CD14-positive monocyte (primary cell): ENCODE data around the gene FBXL22. TPM values are rescaled to one million over a fixed set of nuclear protein-coding genes. Genes with fewer than 3 reads are reported as not detected.

Experiments
- DNase-seq, 3 donors: peaks; one replicate each; pipeline ENCODE4 v3.0.0-alpha.2; 2011 to 2022
- H2AFZ ChIP-seq: 2 replicates; pipeline ENCODE4 v1.6.0; 2012; ENCODE audit warnings: mild to moderate bottlenecking, low read depth, low read length, inconsistent platforms; ENCODE audit not compliant: insufficient read depth, poor library complexity, severe bottlenecking
- H3K27ac ChIP-seq, 2 donors: 1 replicate in 1 of 2; 2 replicates in 1 of 2; pipeline ENCODE4 v1.5.1; 2012 to 2013; ENCODE audit warnings: low read length in 2 of 2, control low read depth in 1 of 2, inconsistent platforms in 1 of 2, low read depth in 1 of 2, mild to moderate bottlenecking in 1 of 2
- H3K27me3 ChIP-seq, 2 donors: one replicate each; pipeline versions ENCODE4 v1.6.0 to v1.6.1; 2011 to 2013; ENCODE audit warnings: low read length in 2 of 2; ENCODE audit not compliant: control insufficient read depth in 2 of 2, insufficient read depth in 2 of 2
- H3K36me3 ChIP-seq, 2 donors: replicated peaks in 1 of 2; 1 replicate in 1 of 2; 2 replicates in 1 of 2; pipeline versions ENCODE4 v1.5.1 to v1.6.1; 2012 to 2013; ENCODE audit warnings: low read length in 2 of 2, control low read depth in 1 of 2, inconsistent platforms in 1 of 2, mild to moderate bottlenecking in 1 of 2; ENCODE audit not compliant: insufficient read depth in 2 of 2, control insufficient read depth in 1 of 2
- H3K4me1 ChIP-seq, 2 donors: 1 replicate in 1 of 2; 2 replicates in 1 of 2; pipeline versions ENCODE4 v1.5.1 to v1.6.1; 2012 to 2013; ENCODE audit warnings: low read length in 2 of 2, control low read depth in 1 of 2, inconsistent platforms in 1 of 2, mild to moderate bottlenecking in 1 of 2, moderate library complexity in 1 of 2; ENCODE audit not compliant: insufficient read depth in 2 of 2, control insufficient read depth in 1 of 2
- H3K4me2 ChIP-seq: replicated peaks from 2 replicates; pipeline ENCODE3; 2012; ENCODE audit warnings: low read length, moderate library complexity, mild to moderate bottlenecking; ENCODE audit not compliant: poor library complexity, severe bottlenecking; ENCODE audit errors: extremely low read depth
- H3K4me3 ChIP-seq, 3 experiments: fragments of 200-600 bp in 1 of 3; sonication (generic) in 1 of 3; replicated peaks in 1 of 3; 1 replicate in 2 of 3; 2 replicates in 1 of 3; pipeline ENCODE4 v1.5.1; 2011 to 2013; ENCODE audit warnings: low read length in 3 of 3, mild to moderate bottlenecking in 3 of 3, control low read depth in 2 of 3, low read depth in 2 of 3, inconsistent platforms in 1 of 3, moderate library complexity in 1 of 3
- H3K79me2 ChIP-seq: 2 replicates; pipeline ENCODE4 v1.6.0; 2012; ENCODE audit warnings: mild to moderate bottlenecking, control low read depth, inconsistent platforms, low read length, moderate library complexity; ENCODE audit not compliant: insufficient read depth
- H3K9ac ChIP-seq: 2 replicates; pipeline ENCODE4 v1.6.0; 2017; ENCODE audit warnings: low read length, mild to moderate bottlenecking; ENCODE audit not compliant: insufficient read depth, poor library complexity, severe bottlenecking
- H3K9me3 ChIP-seq, 2 donors: replicated peaks in 1 of 2; 1 replicate in 1 of 2; 2 replicates in 1 of 2; pipeline versions ENCODE4 v1.5.1 to v1.6.1; 2012 to 2013; ENCODE audit warnings: low read length in 2 of 2, control low read depth in 1 of 2; ENCODE audit not compliant: control insufficient read depth in 1 of 2, insufficient read depth in 1 of 2
- H4K20me1 ChIP-seq: 2 replicates; pipeline ENCODE4 v1.6.0; 2012; ENCODE audit warnings: mild to moderate bottlenecking, low read length, control low read depth, moderate library complexity; ENCODE audit not compliant: insufficient read depth
- H3K27ac Mint-ChIP-seq, 7 donors: one replicate each; pipeline ENCODE4 v1.8.0; 2020; ENCODE audit warnings: mild to moderate bottlenecking in 7 of 7, mixed read lengths in 7 of 7, moderate library complexity in 6 of 7, inconsistent platforms in 2 of 7
- H3K27me3 Mint-ChIP-seq, 3 donors: one replicate each; pipeline ENCODE4 v1.8.0; 2021 to 2022; ENCODE audit warnings: low read depth in 3 of 3, mild to moderate bottlenecking in 3 of 3, mixed read lengths in 3 of 3, moderate library complexity in 3 of 3, inconsistent platforms in 1 of 3
- H3K36me3 Mint-ChIP-seq, 2 donors: one replicate each; pipeline ENCODE4 v1.8.0; 2020; ENCODE audit warnings: mixed read lengths in 2 of 2, inconsistent platforms in 1 of 2, mild to moderate bottlenecking in 1 of 2
- H3K4me1 Mint-ChIP-seq: one replicate; pipeline ENCODE4 v1.8.0; 2020; ENCODE audit warnings: mild to moderate bottlenecking, mixed read lengths
- H3K4me3 Mint-ChIP-seq, 2 donors: one replicate each; pipeline ENCODE4 v1.8.0; 2020; ENCODE audit warnings: mild to moderate bottlenecking in 2 of 2, mixed read lengths in 2 of 2, moderate library complexity in 1 of 2
- H3K9me3 Mint-ChIP-seq, 7 donors: one replicate each; pipeline ENCODE4 v1.8.0; 2020 to 2022; ENCODE audit warnings: mixed read lengths in 7 of 7, mild to moderate bottlenecking in 6 of 7, moderate library complexity in 6 of 7, inconsistent platforms in 2 of 7
- WGBS: methylation state at CpG from one replicate; pipeline ENCODE4 v1.1.5; 2013; ENCODE audit warnings: missing lambda C conversion rate; ENCODE audit not compliant: insufficient coverage; 5-methylcytosine and 5-hydroxymethylcytosine counted together
- intact Hi-C, 2 donors: fragments of 100-400 bp; cut with micrococcal nuclease; formaldehyde crosslinking; loops; one replicate each; pipeline versions ENCODE4 v1.15.0 to v1.15.1; 2023
- polyA plus RNA-seq, 3 donors: library from polyadenylated mRNA; depleted of rRNA in 1 of 3; unstranded in 2 of 3; stranded (reverse) in 1 of 3; fragments of 300-500 nt in 2 of 3; fragments of >200 nt in 1 of 3; fragmentation: Illumina TruSeq in 2 of 3; gene quantifications; 1 replicate in 2 of 3; 2 replicates in 1 of 3; pipeline ENCODE4 v1.2.3, GENCODE V29; 2012 to 2021
- TF ChIP-seq, protein P1 (sequence below): fragments of 200-600 bp; IDR thresholded peaks from one replicate; pipeline ENCODE4 v1.8.0; 2022; ENCODE audit warnings: antibody characterized with exemption, mild to moderate bottlenecking

FBXL22 gene
- polyA plus RNA-seq, 3 donors, result 0.04 TPM; not detected in 2

DNA sequence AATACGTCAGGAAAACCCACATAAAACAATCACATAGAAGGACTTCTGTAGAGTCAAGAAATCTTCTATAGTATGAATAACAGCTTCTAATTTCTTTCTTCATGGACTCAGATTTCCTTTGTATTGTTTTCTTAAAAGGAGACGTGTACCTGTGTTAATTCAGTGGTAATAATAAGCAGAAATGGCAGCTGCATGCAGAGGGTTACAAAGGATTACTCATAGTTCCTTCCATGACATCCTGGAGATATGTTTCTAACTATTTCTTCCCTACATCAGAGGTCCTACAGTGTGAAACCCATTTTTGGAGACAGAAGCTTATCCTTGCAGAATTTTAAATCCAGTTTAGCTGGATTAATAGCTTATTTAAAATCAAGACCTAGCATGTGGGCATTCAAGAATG is 36.1 kb downstream of the FBXL22 start:
- peaks cover 89 to 99% of the 10 kb centered on the region in 2 donors for H3K36me3 ChIP-seq
- Mint-ChIP-seq H3K4me1 (no peaks in the 10 kb centered on the region), H3K4me3 (no peak overlapping the region), H3K27ac (no peak overlapping the region), H3K36me3 (peaks cover 86 to 93% of the 10 kb centered on the region in 2 donors), H3K27me3 (no peaks in the 10 kb centered on the region), H3K9me3 (no peaks in the 10 kb centered on the region)
- no peak for DNase-seq
- H2AFZ ChIP-seq, result no peak overlapping the region
- intact Hi-C loops, result no loop called here
- H3K4me2 ChIP-seq, result no peak overlapping the region
- no peaks in the 10 kb centered on the region for H3K9me3 ChIP-seq
- no peak overlapping the region for H3K4me3 ChIP-seq
- TF ChIP-seq, protein P1, sequence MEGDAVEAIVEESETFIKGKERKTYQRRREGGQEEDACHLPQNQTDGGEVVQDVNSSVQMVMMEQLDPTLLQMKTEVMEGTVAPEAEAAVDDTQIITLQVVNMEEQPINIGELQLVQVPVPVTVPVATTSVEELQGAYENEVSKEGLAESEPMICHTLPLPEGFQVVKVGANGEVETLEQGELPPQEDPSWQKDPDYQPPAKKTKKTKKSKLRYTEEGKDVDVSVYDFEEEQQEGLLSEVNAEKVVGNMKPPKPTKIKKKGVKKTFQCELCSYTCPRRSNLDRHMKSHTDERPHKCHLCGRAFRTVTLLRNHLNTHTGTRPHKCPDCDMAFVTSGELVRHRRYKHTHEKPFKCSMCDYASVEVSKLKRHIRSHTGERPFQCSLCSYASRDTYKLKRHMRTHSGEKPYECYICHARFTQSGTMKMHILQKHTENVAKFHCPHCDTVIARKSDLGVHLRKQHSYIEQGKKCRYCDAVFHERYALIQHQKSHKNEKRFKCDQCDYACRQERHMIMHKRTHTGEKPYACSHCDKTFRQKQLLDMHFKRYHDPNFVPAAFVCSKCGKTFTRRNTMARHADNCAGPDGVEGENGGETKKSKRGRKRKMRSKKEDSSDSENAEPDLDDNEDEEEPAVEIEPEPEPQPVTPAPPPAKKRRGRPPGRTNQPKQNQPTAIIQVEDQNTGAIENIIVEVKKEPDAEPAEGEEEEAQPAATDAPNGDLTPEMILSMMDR, result no peak
- no peaks in the 10 kb centered on the region for H3K79me2 ChIP-seq
- H4K20me1 ChIP-seq, result no peaks in the 10 kb centered on the region
- H3K27me3 ChIP-seq, result no peaks in the 10 kb centered on the region
- WGBS, result no CpG with 5 or more reads among the region's 2 CpGs
- no peak overlapping the region for H3K9ac ChIP-seq
- H3K27ac ChIP-seq, result no peak overlapping the region
- no peaks in the 10 kb centered on the region for H3K4me1 ChIP-seq

- no peak overlapping the region for H3K4me2 ChIP-seq
- no peak overlapping the region for H3K4me3 ChIP-seq
- H3K4me1 ChIP-seq, result no peaks in the 10 kb centered on the region
- H3K27ac ChIP-seq, result no peak overlapping the region
- no peak overlapping the region for H3K9ac ChIP-seq
- no CpG with 5 or more reads among the region's 1 CpG for WGBS
- Mint-ChIP-seq H3K27me3 (no peaks in the 10 kb centered on the region), H3K27ac (no peak overlapping the region), H3K9me3 (no peaks in the 10 kb centered on the region), H3K36me3 (peaks cover 87 to 93% of the 10 kb centered on the region in 2 donors), H3K4me3 (no peak overlapping the region), H3K4me1 (no peaks in the 10 kb centered on the region)
- no peak overlapping the region for H2AFZ ChIP-seq
- H3K36me3 ChIP-seq, result peaks cover 92 to 99% of the 10 kb centered on the region in 2 donors
- H3K79me2 ChIP-seq, result no peaks in the 10 kb centered on the region
- TF ChIP-seq, protein P1, result no peak
- H4K20me1 ChIP-seq, result no peaks in the 10 kb centered on the region
- H3K9me3 ChIP-seq, result no peaks in the 10 kb centered on the region
- DNase-seq, result no peak
- no peaks in the 10 kb centered on the region for H3K27me3 ChIP-seq
- intact Hi-C loops, result no loop called here
Measured at GRCh38 chr15:63634154-63634553, 37.0 kb downstream of the FBXL22 start.
